H1 (cell line): ENCODE measurements around the gene MASP1. TPM values are rescaled to one million over a fixed set of nuclear protein-coding genes. Genes with fewer than 3 reads are reported as not detected.

Experiments used
- CTCF ChIA-PET: fragments of 300-600 bp; sonication (Branson Sonifier 250); formaldehyde crosslinking; loops from one replicate; lab custom pipeline; 2021; ENCODE audit not compliant: partially characterized antibody; lab: Charles Lee
- POLR2A ChIA-PET: fragments of 300-600 bp; sonication (Branson Sonifier 250); formaldehyde crosslinking; loops from one replicate; lab custom pipeline; 2021; ENCODE audit warnings: inconsistent platforms; ENCODE audit not compliant: partially characterized antibody; lab: Charles Lee
- DNase-seq, 2 experiments: peaks; one replicate each; pipeline versions ENCODE4 v3.0.0 to v3.0.0-alpha.2; 2010 to 2022; ENCODE audit warnings: low spot score in 2 of 2, low read depth in 1 of 2, mixed read lengths in 1 of 2
- FAIRE-seq: peaks from 2 replicates; lab custom pipeline; 2011; peaks lifted over from hg19 to GRCh38; lab: Jason Lieb, UNC
- H2AFZ ChIP-seq: 2 replicates; pipeline ENCODE4 v1.8.1; 2012; ENCODE audit warnings: low read length, inconsistent platforms
- H2AK5ac ChIP-seq: 2 replicates; pipeline ENCODE4 v1.6.1; 2013; ENCODE audit warnings: low read depth, low read length
- H2BK120ac ChIP-seq: replicated peaks from 2 replicates; pipeline ENCODE3; 2013; ENCODE audit warnings: low read depth, low read length, inconsistent platforms
- H2BK12ac ChIP-seq: 2 replicates; pipeline ENCODE4 v1.6.1; 2013; ENCODE audit warnings: low read depth, low read length
- H2BK15ac ChIP-seq: 2 replicates; pipeline ENCODE4 v1.6.1; 2013; ENCODE audit warnings: low read length
- H2BK20ac ChIP-seq: 2 replicates; pipeline ENCODE4 v1.6.1; 2013; ENCODE audit warnings: low read length
- H2BK5ac ChIP-seq: 2 replicates; pipeline ENCODE4 v1.6.1; 2013; ENCODE audit warnings: low read depth, low read length
- H3K14ac ChIP-seq: 2 replicates; pipeline ENCODE4 v1.6.1; 2013; ENCODE audit warnings: inconsistent platforms; ENCODE audit not compliant: insufficient read length
- H3K18ac ChIP-seq: 2 replicates; pipeline ENCODE4 v1.6.1; 2013; ENCODE audit warnings: low read length; ENCODE audit errors: extremely low read depth
- H3K23ac ChIP-seq: 2 replicates; pipeline ENCODE4 v1.6.1; 2013; ENCODE audit warnings: inconsistent platforms; ENCODE audit not compliant: insufficient read length
- H3K23me2 ChIP-seq: 2 replicates; pipeline ENCODE4 v1.6.1; 2013; ENCODE audit warnings: low read depth, low read length
- H3K27ac ChIP-seq: 2 replicates; pipeline ENCODE4 v1.6.1; 2011; ENCODE audit warnings: low read depth, low read length, inconsistent platforms
- H3K27me3 ChIP-seq, 4 experiments: replicated peaks in 1 of 4; 1 replicate in 1 of 4; 2 replicates in 3 of 4; pipeline versions ENCODE4 v1.6.1 to v1.8.1; 2011 to 2013; ENCODE audit warnings: low read length in 3 of 4, mild to moderate bottlenecking in 3 of 4, inconsistent platforms in 2 of 4, mixed read lengths in 2 of 4, moderate library complexity in 1 of 4; ENCODE audit not compliant: control insufficient read depth in 3 of 4, insufficient read depth in 3 of 4; ENCODE audit errors: extremely low read depth in 1 of 4
- H3K36me3 ChIP-seq, 4 experiments: 2 replicates each; pipeline versions ENCODE4 v1.6.1 to v1.8.1; 2011 to 2013; ENCODE audit warnings: mild to moderate bottlenecking in 4 of 4, low read length in 3 of 4, moderate library complexity in 2 of 4, control low read depth in 1 of 4, inconsistent platforms in 1 of 4; ENCODE audit not compliant: insufficient read depth in 4 of 4, control insufficient read depth in 2 of 4
- H3K4ac ChIP-seq: replicated peaks from 2 replicates; pipeline ENCODE3; 2013; ENCODE audit warnings: low read length, low read depth, mixed read lengths, inconsistent platforms; ENCODE audit not compliant: insufficient read length
- H3K4me1 ChIP-seq, 4 experiments: replicated peaks in 1 of 4; 1 replicate in 1 of 4; 2 replicates in 3 of 4; pipeline versions ENCODE4 v1.6.1 to v1.8.1; 2011 to 2013; ENCODE audit warnings: low read length in 3 of 4, inconsistent platforms in 2 of 4, mixed read lengths in 1 of 4; ENCODE audit not compliant: insufficient read depth in 4 of 4, control insufficient read depth in 3 of 4
- H3K4me2 ChIP-seq, 2 experiments: 2 replicates each; pipeline versions ENCODE4 v1.6.1 to v1.8.1; 2011 to 2013; ENCODE audit warnings: low read depth in 2 of 2, low read length in 2 of 2, control low read depth in 1 of 2, inconsistent platforms in 1 of 2, mild to moderate bottlenecking in 1 of 2; ENCODE audit not compliant: insufficient read depth in 1 of 2
- H3K4me3 ChIP-seq, 4 experiments: fragments of 200-600, 300-600 bp in 1 of 4; sonication (generic), shearing (Covaris generic), sonication (Bioruptor Twin) in 1 of 4; 2 replicates each; pipeline versions ENCODE4 v1.5.1 to v1.8.1; 2011 to 2016; ENCODE audit warnings: low read length in 4 of 4, low read depth in 3 of 4, control low read depth in 2 of 4, inconsistent platforms in 2 of 4, mild to moderate bottlenecking in 2 of 4, mixed read lengths in 1 of 4, moderate library complexity in 1 of 4; ENCODE audit not compliant: insufficient read depth in 2 of 4; ENCODE audit errors: extremely low read depth in 1 of 4
- H3K56ac ChIP-seq: replicated peaks from 2 replicates; pipeline ENCODE3; 2013; ENCODE audit warnings: low read depth, mild to moderate bottlenecking, mixed read lengths, low read length, inconsistent platforms; ENCODE audit not compliant: insufficient read length
- H3K79me1 ChIP-seq: 2 replicates; pipeline ENCODE4 v1.6.1; 2013; ENCODE audit warnings: low read depth, low read length, control low read depth
- H3K79me2 ChIP-seq, 2 experiments: 2 replicates each; pipeline versions ENCODE4 v1.6.1 to v1.8.1; 2012 to 2013; ENCODE audit warnings: low read length in 2 of 2, mild to moderate bottlenecking in 2 of 2, inconsistent platforms in 1 of 2; ENCODE audit not compliant: insufficient read depth in 2 of 2, control insufficient read depth in 1 of 2
- H3K9ac ChIP-seq, 4 experiments: replicated peaks in 1 of 4; 1 replicate in 1 of 4; 2 replicates in 3 of 4; pipeline versions ENCODE4 v1.6.1 to v1.8.1; 2011 to 2013; ENCODE audit warnings: low read depth in 3 of 4, low read length in 3 of 4, control low read depth in 2 of 4, mild to moderate bottlenecking in 2 of 4, moderate library complexity in 2 of 4, inconsistent platforms in 1 of 4; ENCODE audit errors: extremely low read depth in 1 of 4
- H3K9me3 ChIP-seq, 2 experiments: 2 replicates each; pipeline versions ENCODE4 v1.6.1 to v1.8.1; 2012 to 2013; ENCODE audit warnings: mild to moderate bottlenecking in 2 of 2, moderate library complexity in 2 of 2, control low read depth in 1 of 2, inconsistent platforms in 1 of 2, low read depth in 1 of 2, low read length in 1 of 2, mixed read lengths in 1 of 2; ENCODE audit not compliant: insufficient read depth in 2 of 2
- H4K20me1 ChIP-seq, 2 experiments: replicated peaks in 1 of 2; 2 replicates each; pipeline versions ENCODE3 to v1.8.1; 2011 to 2013; ENCODE audit warnings: inconsistent platforms in 2 of 2, low read length in 2 of 2, mild to moderate bottlenecking in 1 of 2; ENCODE audit not compliant: insufficient read depth in 2 of 2, control insufficient read depth in 1 of 2
- H4K5ac ChIP-seq: 2 replicates; pipeline ENCODE4 v1.6.1; 2013; ENCODE audit warnings: low read length, low read depth, mixed read lengths, inconsistent platforms; ENCODE audit not compliant: insufficient read length
- H4K8ac ChIP-seq: 2 replicates; pipeline ENCODE4 v1.8.0; 2013; ENCODE audit warnings: mild to moderate bottlenecking, moderate library complexity, low read length, inconsistent platforms; ENCODE audit not compliant: insufficient read depth; ENCODE audit errors: extremely low read depth
- H4K91ac ChIP-seq: replicated peaks from 2 replicates; pipeline ENCODE3; 2013; ENCODE audit warnings: low read length, mixed read lengths, inconsistent platforms; ENCODE audit not compliant: insufficient read length
- CHD1 ChIP-seq: IDR thresholded peaks from 2 replicates; pipeline ENCODE4 v1.6.1; 2012; ENCODE audit warnings: low read depth, low read length, improper control_type of control experiment
- EGR1 ChIP-seq: IDR thresholded peaks from 2 replicates; pipeline ENCODE4 v1.6.1; 2011; ENCODE audit warnings: low read depth, low read length, borderline replicate concordance
- GTF2F1 ChIP-seq: IDR thresholded peaks from 2 replicates; pipeline ENCODE4 v1.6.1; 2012; ENCODE audit warnings: low read depth, low read length, improper control_type of control experiment, borderline replicate concordance
- MAFK ChIP-seq: IDR thresholded peaks from 2 replicates; pipeline ENCODE4 v1.6.1; 2012; ENCODE audit warnings: low read depth, mild to moderate bottlenecking, improper control_type of control experiment, low read length
- polyA plus RNA-seq, 7 experiments: library from polyadenylated mRNA; depleted of rRNA in 3 of 7; stranded (reverse) in 5 of 7; unstranded in 2 of 7; fragments of >200 nt in 5 of 7; fragments of 200-250 nt in 2 of 7; gene quantifications; 1 replicate in 5 of 7; 2 replicates in 1 of 7; 4 replicates in 1 of 7; pipeline versions ENCODE4 v1.2.1 to v1.2.3, GENCODE V29; 2011 to 2013; ENCODE audit warnings: missing spikeins in 2 of 7, mixed read lengths in 2 of 7
- total RNA-seq: library from RNA; stranded (reverse); fragmentation: NEBNext Ultra II Directional; extraction: Animal tissue kit (Norgen Biotek cat#: 25700); gene quantifications from 2 replicates; pipeline ENCODE4 v1.2.1, GENCODE V29; 2021

Gene MASP1
- total and polyA plus RNA-seq, 2 of the 8 experiments (the other 6 are each of a cell fraction or from before 2014, with no cell fraction given) = 2.7 to 3.5 TPM

DNA sequence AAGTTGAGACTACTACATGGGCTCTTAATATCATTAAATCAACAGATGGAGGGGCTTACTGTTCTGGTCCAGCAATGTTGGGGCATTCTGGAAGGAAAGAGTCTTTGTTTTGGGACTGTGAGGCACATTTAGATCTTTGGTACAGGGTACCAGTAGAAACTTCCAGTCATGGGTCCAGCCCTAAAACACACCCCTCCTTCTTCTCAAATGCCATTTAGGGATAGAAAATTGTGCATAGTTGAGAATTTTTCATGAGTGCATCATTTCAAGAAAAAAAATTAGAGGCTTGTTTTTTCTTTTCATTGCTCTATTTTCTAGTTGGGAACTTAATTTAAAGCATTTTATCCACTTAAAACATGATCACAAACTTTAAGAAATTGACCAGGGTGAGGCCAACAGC lies 98.4 kb downstream of the MASP1 start:
- H3K9me3 ChIP-seq = no peaks in the 10 kb centered on the region; a peak in 1 of 4 replicates
- H3K4me2 ChIP-seq = no peak overlapping the region
- H2BK15ac ChIP-seq = no peak overlapping the region
- POLR2A ChIA-PET = no interaction called here
- H4K5ac ChIP-seq = no peak overlapping the region
- no peak overlapping the region for H3K4me3 ChIP-seq
- no peak overlapping the region for H3K9ac ChIP-seq
- no peak overlapping the region for H2BK12ac ChIP-seq
- H3K79me2 ChIP-seq = no peaks in the 10 kb centered on the region
- H3K27ac ChIP-seq = no peak overlapping the region
- no peak overlapping the region for H3K18ac ChIP-seq
- DNase-seq (no peak), FAIRE-seq (no peak)
- CTCF ChIA-PET = interaction anchor here (1.2 to 1.6 kb wide), 2 partner anchors 13 to 24 kb away, joined by 3 to 6 read pairs; no protein-coding TSS in a partner anchor
- H2BK5ac ChIP-seq = no peak overlapping the region
- H3K23me2 ChIP-seq = no peaks in the 10 kb centered on the region
- H2AK5ac ChIP-seq = no peak overlapping the region
- no peaks in the 10 kb centered on the region for H3K36me3 ChIP-seq
- no peak overlapping the region for H2AFZ ChIP-seq
- H4K91ac ChIP-seq = no peak overlapping the region
- no peak overlapping the region for H2BK20ac ChIP-seq
- no peak overlapping the region for H4K8ac ChIP-seq
- no peak overlapping the region for H3K23ac ChIP-seq
- no peak overlapping the region for H3K56ac ChIP-seq
- no peaks in the 10 kb centered on the region for H3K79me1 ChIP-seq
- H3K14ac ChIP-seq = no peak overlapping the region
- no peak overlapping the region for H3K4ac ChIP-seq
- no peaks in the 10 kb centered on the region for H4K20me1 ChIP-seq
- H3K27me3 ChIP-seq = no peaks in the 10 kb centered on the region; a peak in 1 of 7 replicates
- peaks cover 0 to 5% (median 1%) of the 10 kb centered on the region in 4 experiments; a peak in 2 of 7 replicates for H3K4me1 ChIP-seq
- H2BK120ac ChIP-seq = no peak overlapping the region
- no peak for TF ChIP-seq MAFK
- TF ChIP-seq EGR1 = no peak
- TF ChIP-seq GTF2F1 = no peak
- no peak for TF ChIP-seq CHD1
